ENCODE data around the gene MACF1.
A peak's percentile ranks its signal among the peaks of the same experiment; 100 is the strongest.
"Not testable (repeated sequence)": the region's sequence is repeated elsewhere in the genome, so short reads cannot be mapped to it uniquely, and the experiment has no call there.

MACF1 gene

GRCh38 chr1:39436842-39437241 lies 232.3 kb downstream of the MACF1 start:
- H3K27ac Mint-ChIP-seq, result no peak overlapping the region
- no peaks in the 10 kb centered on the region for H3K9me3 Mint-ChIP-seq
- H3K4me3 Mint-ChIP-seq, result no peak overlapping the region
- DNase-seq (no peak), ATAC-seq (no peak)
- no peaks in the 10 kb centered on the region for H3K4me1 Mint-ChIP-seq
- peaks cover 50% of the 10 kb centered on the region for H3K36me3 Mint-ChIP-seq (ENCODE audit: low read depth)
- no peaks in the 10 kb centered on the region for H3K27me3 Mint-ChIP-seq

DNA sequence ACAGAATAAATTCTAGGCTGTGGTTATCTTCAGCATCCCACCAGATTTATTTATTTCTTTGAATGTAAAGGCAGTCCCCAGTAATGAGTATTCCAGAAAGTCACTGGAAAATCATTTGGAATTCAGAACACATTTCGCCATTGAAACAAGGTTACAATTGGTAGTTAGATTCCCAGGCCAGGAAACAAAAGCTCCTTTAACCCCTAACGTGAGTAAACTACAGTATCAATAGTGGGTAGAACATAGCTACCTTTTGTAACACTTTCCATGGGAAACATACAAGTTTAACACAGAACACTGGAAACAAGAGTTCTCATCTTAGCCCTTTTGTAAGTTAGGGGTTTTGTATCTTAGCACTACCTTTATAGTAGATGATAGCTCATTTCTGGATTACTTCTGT lies 233.5 kb downstream of the MACF1 start:
- Mint-ChIP-seq H3K36me3 (ENCODE audit: low read depth) (peaks cover 51% of the 10 kb centered on the region), H3K27me3 (no peaks in the 10 kb centered on the region), H3K4me3 (no peak overlapping the region), H3K27ac (peak overlapping the region; percentile 51), H3K9me3 (no peaks in the 10 kb centered on the region), H3K4me1 (no peaks in the 10 kb centered on the region)
- ATAC-seq (no peak), DNase-seq (no peak)

- H3K4me3 Mint-ChIP-seq, result no peak overlapping the region
- H3K4me1 Mint-ChIP-seq, result no peaks in the 10 kb centered on the region
- no peak for ATAC-seq
- no peaks in the 10 kb centered on the region for H3K27me3 Mint-ChIP-seq
- H3K27ac Mint-ChIP-seq, result no peak overlapping the region
- H3K36me3 Mint-ChIP-seq (ENCODE audit: low read depth), result peaks cover 54% of the 10 kb centered on the region
- no peak for DNase-seq
- no peaks in the 10 kb centered on the region for H3K9me3 Mint-ChIP-seq
These were observed 236.4 kb downstream of the MACF1 start for GRCh38 chr1:39440856-39441255.

GRCh38 chr1:39441797-39442196 lies 237.3 kb downstream of the MACF1 start:
- no peaks in the 10 kb centered on the region for H3K9me3 Mint-ChIP-seq
- ATAC-seq (no peak), DNase-seq (no peak)
- no peaks in the 10 kb centered on the region for H3K4me1 Mint-ChIP-seq
- peaks cover 52% of the 10 kb centered on the region for H3K36me3 Mint-ChIP-seq (ENCODE audit: low read depth)
- no peak overlapping the region for H3K4me3 Mint-ChIP-seq
- H3K27me3 Mint-ChIP-seq, result no peaks in the 10 kb centered on the region
- H3K27ac Mint-ChIP-seq, result no peak overlapping the region

GRCh38 chr1:39445573-39445972 lies 241.1 kb downstream of the MACF1 start:
- Mint-ChIP-seq H3K36me3 (ENCODE audit: low read depth) (peaks cover 60% of the 10 kb centered on the region), H3K9me3 (no peaks in the 10 kb centered on the region), H3K27me3 (no peaks in the 10 kb centered on the region), H3K4me1 (no peaks in the 10 kb centered on the region), H3K27ac (no peak overlapping the region), H3K4me3 (no peak overlapping the region)
- no peak for ATAC-seq
- no peak for DNase-seq

DNA sequence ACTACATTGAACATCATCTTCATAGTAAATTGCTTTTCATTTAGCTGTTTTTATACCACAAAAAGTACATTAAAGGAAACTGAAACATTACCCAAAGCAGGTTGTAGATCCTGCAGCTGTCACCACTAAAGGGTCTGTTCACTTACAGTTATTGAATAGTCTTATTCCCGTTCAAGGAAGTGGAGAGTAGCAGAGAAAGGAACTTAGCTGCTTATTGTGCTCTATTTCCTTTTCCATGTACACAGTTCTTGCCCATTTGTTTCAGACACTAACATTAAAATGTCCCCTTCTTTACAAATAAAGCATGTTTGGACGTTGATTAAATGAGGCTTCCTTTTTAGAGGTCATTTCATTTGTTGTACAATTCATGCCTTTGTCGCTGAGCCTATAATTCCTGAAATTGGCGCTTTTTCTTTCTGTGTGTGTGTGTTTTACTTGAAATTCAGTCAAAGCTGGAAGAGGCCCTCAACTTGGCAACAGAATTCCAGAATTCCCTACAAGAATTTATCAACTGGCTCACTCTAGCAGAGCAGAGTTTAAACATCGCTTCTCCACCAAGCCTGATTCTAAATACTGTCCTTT lies 242.6 kb downstream of the MACF1 start:
- no peaks in the 10 kb centered on the region for H3K4me1 Mint-ChIP-seq
- no peaks in the 10 kb centered on the region for H3K9me3 Mint-ChIP-seq
- peaks cover 65% of the 10 kb centered on the region for H3K36me3 Mint-ChIP-seq (ENCODE audit: low read depth)
- no peaks in the 10 kb centered on the region for H3K27me3 Mint-ChIP-seq
- ATAC-seq, result no peak
- no peak overlapping the region for H3K27ac Mint-ChIP-seq
- H3K4me3 Mint-ChIP-seq, result no peak overlapping the region
- no peak for DNase-seq

DNA sequence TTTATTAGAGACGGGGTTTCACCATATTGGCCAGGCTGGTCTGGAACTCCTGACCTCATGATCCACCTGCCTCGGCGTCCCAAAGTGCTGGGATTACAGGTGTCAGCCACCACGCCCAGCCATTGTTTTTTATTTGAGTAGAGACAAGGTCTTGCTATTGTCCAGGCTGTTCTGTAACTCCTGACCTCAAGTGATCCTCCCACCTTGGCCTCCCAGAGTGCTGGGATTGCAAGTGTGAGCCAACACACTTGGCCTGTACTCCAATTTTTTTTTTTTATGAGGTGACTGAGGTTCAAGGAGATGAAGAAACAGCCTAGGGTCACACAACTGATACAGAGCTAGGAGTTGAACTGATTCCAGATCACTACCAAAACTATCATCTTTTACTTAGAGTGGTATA lies 245.5 kb downstream of the MACF1 start:
- not testable (repeated sequence) for H3K9me3 Mint-ChIP-seq, DNase-seq, H3K4me1 Mint-ChIP-seq, H3K27me3 Mint-ChIP-seq, H3K4me3 Mint-ChIP-seq, H3K27ac Mint-ChIP-seq, ATAC-seq
- H3K36me3 Mint-ChIP-seq (ENCODE audit: low read depth), result peaks cover 64% of the 10 kb centered on the region

GRCh38 chr1:39450956-39451606 lies 246.6 kb downstream of the MACF1 start:
- Mint-ChIP-seq H3K36me3 (ENCODE audit: low read depth) (peaks cover 65% of the 10 kb centered on the region), H3K27ac (no peak overlapping the region)
- DNase-seq, result no peak

GRCh38 chr1:39452081-39452480 lies 247.6 kb downstream of the MACF1 start:
- H3K4me3 Mint-ChIP-seq, result no peak overlapping the region
- DNase-seq (no peak), ATAC-seq (no peak)
- no peak overlapping the region for H3K27ac Mint-ChIP-seq
- no peaks in the 10 kb centered on the region for H3K9me3 Mint-ChIP-seq
- no peaks in the 10 kb centered on the region for H3K4me1 Mint-ChIP-seq
- peaks cover 69% of the 10 kb centered on the region for H3K36me3 Mint-ChIP-seq (ENCODE audit: low read depth)
- no peaks in the 10 kb centered on the region for H3K27me3 Mint-ChIP-seq

More at GRCh38 chr1:39450956-39451606, 246.6 kb downstream of the MACF1 start:
- ATAC-seq, result no peak
- Mint-ChIP-seq H3K4me3 (no peak overlapping the region), H3K9me3 (no peaks in the 10 kb centered on the region), H3K4me1 (no peaks in the 10 kb centered on the region), H3K27me3 (no peaks in the 10 kb centered on the region)

DNA sequence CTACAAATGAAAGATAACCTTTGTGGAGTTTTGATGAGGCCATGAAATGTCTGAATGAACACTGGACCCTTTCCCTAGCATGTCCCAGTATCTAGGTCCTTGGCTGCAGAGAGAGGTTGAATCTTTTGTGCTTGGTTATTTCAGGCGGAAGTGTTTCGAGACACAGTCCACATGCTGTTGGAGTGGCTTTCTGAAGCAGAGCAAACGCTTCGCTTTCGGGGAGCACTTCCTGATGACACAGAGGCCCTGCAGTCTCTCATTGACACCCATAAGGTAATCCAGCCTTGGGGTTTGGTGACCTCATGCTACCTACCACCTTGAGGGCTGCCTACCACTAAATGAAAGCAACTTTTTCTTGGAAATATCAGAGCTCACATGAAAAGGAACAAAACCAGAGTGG lies 248.0 kb downstream of the MACF1 start:
- no peak for ATAC-seq
- no peaks in the 10 kb centered on the region for H3K4me1 Mint-ChIP-seq
- no peaks in the 10 kb centered on the region for H3K9me3 Mint-ChIP-seq
- no peak for DNase-seq
- no peak overlapping the region for H3K27ac Mint-ChIP-seq
- no peaks in the 10 kb centered on the region for H3K27me3 Mint-ChIP-seq
- peaks cover 68% of the 10 kb centered on the region for H3K36me3 Mint-ChIP-seq (ENCODE audit: low read depth)
- H3K4me3 Mint-ChIP-seq, result no peak overlapping the region

- Mint-ChIP-seq H3K27me3 (no peaks in the 10 kb centered on the region), H3K4me1 (no peaks in the 10 kb centered on the region), H3K36me3 (ENCODE audit: low read depth) (peaks cover 69% of the 10 kb centered on the region), H3K9me3 (no peaks in the 10 kb centered on the region), H3K4me3 (no peak overlapping the region), H3K27ac (no peak overlapping the region)
- ATAC-seq (no peak), DNase-seq (no peak)
These were observed 249.1 kb downstream of the MACF1 start for GRCh38 chr1:39453603-39454002.

- H3K27me3 Mint-ChIP-seq, result no peaks in the 10 kb centered on the region
- H3K36me3 Mint-ChIP-seq (ENCODE audit: low read depth), result peaks cover 72% of the 10 kb centered on the region
- no peak overlapping the region for H3K4me3 Mint-ChIP-seq
- ATAC-seq, result no peak
- H3K9me3 Mint-ChIP-seq, result no peaks in the 10 kb centered on the region
- H3K27ac Mint-ChIP-seq, result no peak overlapping the region
- no peaks in the 10 kb centered on the region for H3K4me1 Mint-ChIP-seq
- no peak for DNase-seq
These were observed 254.5 kb downstream of the MACF1 start for GRCh38 chr1:39458991-39459390.

- no peak overlapping the region for H3K4me3 Mint-ChIP-seq
- H3K9me3 Mint-ChIP-seq, result no peaks in the 10 kb centered on the region
- peaks cover 71% of the 10 kb centered on the region for H3K36me3 Mint-ChIP-seq (ENCODE audit: low read depth)
- H3K27ac Mint-ChIP-seq, result no peak overlapping the region
- ATAC-seq (no peak), DNase-seq (no peak)
- peaks cover 5% of the 10 kb centered on the region for H3K4me1 Mint-ChIP-seq
- no peaks in the 10 kb centered on the region for H3K27me3 Mint-ChIP-seq
These were observed 257.6 kb downstream of the MACF1 start for GRCh38 chr1:39462074-39462473.

DNA sequence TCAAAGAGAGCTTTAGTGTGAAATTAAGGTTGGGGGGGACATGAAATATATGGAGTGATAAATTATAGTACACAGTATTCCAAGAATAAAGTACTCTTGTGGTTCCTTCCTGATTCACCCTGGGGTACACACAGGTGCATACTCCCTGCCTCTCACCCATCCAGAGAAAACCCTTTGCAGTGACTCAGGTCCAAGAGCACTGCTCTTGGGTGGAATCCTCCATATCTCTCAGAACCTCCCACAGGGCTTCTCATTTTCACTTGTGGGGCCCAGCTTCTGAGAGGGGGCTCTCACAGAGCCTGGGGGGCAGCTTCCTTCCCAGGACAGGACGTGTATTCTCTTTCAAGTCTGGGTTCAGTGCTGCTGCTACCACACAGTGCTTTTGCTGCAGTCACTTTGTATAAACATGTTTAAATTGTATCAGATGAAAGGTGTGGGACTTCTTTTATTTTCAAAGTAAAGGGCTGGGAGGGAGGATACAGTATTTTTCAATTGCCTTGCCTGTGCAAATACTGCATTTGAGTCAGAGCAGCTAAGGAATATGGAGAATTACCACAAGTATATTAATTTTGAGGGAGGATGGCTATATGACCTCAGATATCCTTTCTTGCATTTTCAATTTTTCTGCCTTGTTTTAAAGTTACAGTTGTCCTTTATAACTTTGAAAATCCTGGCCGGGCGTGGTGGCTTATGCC lies 262.1 kb downstream of the MACF1 start:
- H3K27ac Mint-ChIP-seq, result peak overlapping the region; percentile 20
- peak; percentile 28 for ATAC-seq

DNA sequence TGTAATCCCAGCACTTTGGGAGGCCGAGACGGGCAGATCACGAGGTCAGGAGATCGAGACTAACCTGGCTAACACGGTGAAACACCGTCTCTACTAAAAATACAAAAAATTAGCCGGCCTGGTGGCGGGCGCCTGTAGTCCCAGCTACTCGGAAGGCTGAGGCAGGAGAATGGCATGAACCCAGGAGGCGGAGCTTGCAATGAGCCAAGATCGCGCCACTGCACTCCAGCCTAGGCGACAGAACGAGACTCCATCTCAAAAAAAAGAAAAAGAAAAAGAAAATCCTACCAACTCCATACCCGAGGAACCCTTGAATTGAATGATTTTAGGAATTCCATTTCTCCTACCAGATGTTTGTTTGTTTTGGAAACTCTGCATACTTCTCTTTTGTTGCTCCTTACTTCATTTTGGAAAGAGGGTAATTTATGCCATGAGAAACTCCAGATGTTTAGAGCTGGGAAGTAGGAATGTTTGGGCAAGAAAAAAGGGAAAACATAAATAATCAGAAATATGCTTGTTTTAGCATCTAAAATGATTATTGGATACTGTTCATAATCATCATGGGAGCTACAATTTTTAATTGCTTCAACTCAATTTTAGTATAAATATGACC lies 262.7 kb downstream of the MACF1 start:
- H3K9me3 Mint-ChIP-seq, H3K27me3 Mint-ChIP-seq, H3K27ac Mint-ChIP-seq, H3K4me1 Mint-ChIP-seq, ATAC-seq, DNase-seq, H3K4me3 Mint-ChIP-seq: not testable (repeated sequence)
- H3K36me3 Mint-ChIP-seq (ENCODE audit: low read depth), result peaks cover 53% of the 10 kb centered on the region

More for the DNA sequence above, 262.1 kb downstream of the MACF1 start:
- Mint-ChIP-seq H3K9me3 (no peaks in the 10 kb centered on the region), H3K36me3 (ENCODE audit: low read depth) (peaks cover 54% of the 10 kb centered on the region), H3K27me3 (no peaks in the 10 kb centered on the region), H3K4me1 (peaks cover 5% of the 10 kb centered on the region), H3K4me3 (no peak overlapping the region)
- DNase-seq, result no peak

Measured in activated naive CD8-positive, alpha-beta T cell treated with anti-CD3 and anti-CD28 coated beads, Interleukin-2, amount 50 U/mL, for 24 hours (primary cell).